ENCODE results near the gene CTIF.

- no peak for TF ChIP-seq CTCF (IDR thresholded peaks at IDR 0.05)
- TF ChIP-seq POLR2AphosphoS5 (IDR thresholded peaks at IDR 0.05; ENCODE audit: low read depth, low read length) = no peak
- TF ChIP-seq TCF7L2 (IDR thresholded peaks at IDR 0.05; ENCODE audit: low read depth, low read length) = no peak
- TF ChIP-seq REST (IDR thresholded peaks at IDR 0.05; ENCODE audit: insufficient read depth in 1 of 2, low read depth in 2 of 2, low read length in 1 of 2) = no peak
- TF ChIP-seq SIN3A (IDR thresholded peaks at IDR 0.05; ENCODE audit: borderline replicate concordance, insufficient read depth, low read depth, low read length) = no peak
Measured at GRCh38 chr18:48839819-48840490, 301.1 kb downstream of the CTIF start.
